GM12878 (cell line): ENCODE data around the gene THADA. TPM values are rescaled to one million over a fixed set of nuclear protein-coding genes. Genes with fewer than 3 reads are reported as not detected.

ENCODE experiments used
- ASH2L ChIP-seq: fragments of 300-600, 200-600 bp; sonication (generic); IDR thresholded peaks from 2 replicates; pipeline ENCODE4 v1.6.1; 2017; ENCODE audit warnings: low read depth, mild to moderate bottlenecking, borderline replicate concordance
- CBX3 ChIP-seq: fragments of 200-600 bp; sonication (generic); IDR thresholded peaks from 2 replicates; pipeline ENCODE4 v1.6.1; 2016; ENCODE audit warnings: low read depth, borderline replicate concordance
- CEBPB ChIP-seq, 2 experiments: fragments of 150-350 bp in 1 of 2; IDR thresholded peaks; 2 replicates each; pipeline ENCODE4 v1.6.1; 2012 to 2014; ENCODE audit warnings: low read depth in 2 of 2, low read length in 2 of 2, borderline replicate concordance in 1 of 2, inconsistent platforms in 1 of 2
- CREB1 ChIP-seq: IDR thresholded peaks from 2 replicates; pipeline ENCODE4 v1.6.1; 2012; ENCODE audit warnings: low read depth, mild to moderate bottlenecking, inconsistent platforms
- CUX1 ChIP-seq: IDR thresholded peaks from 2 replicates; pipeline ENCODE4 v1.6.1; 2012; ENCODE audit warnings: improper control_type of control experiment, low read depth, low read length; ENCODE audit not compliant: insufficient replicate concordance
- FOXM1 ChIP-seq: IDR thresholded peaks from 2 replicates; pipeline ENCODE4 v1.6.1; 2012; ENCODE audit warnings: low read depth, mild to moderate bottlenecking, inconsistent platforms, low read length, moderate library complexity
- HDAC2 ChIP-seq: fragments of 200-600 bp; sonication (generic); IDR thresholded peaks from 2 replicates; pipeline ENCODE4 v1.6.1; 2017
- JUND ChIP-seq: IDR thresholded peaks from 2 replicates; pipeline ENCODE4 v1.6.1; 2012; ENCODE audit warnings: low read depth, mild to moderate bottlenecking, low read length, improper control_type of control experiment, moderate library complexity
- MYB ChIP-seq: fragments of 150-350 bp; IDR thresholded peaks from 2 replicates; pipeline ENCODE4 v1.6.1; 2014; ENCODE audit warnings: mild to moderate bottlenecking, low read depth, low read length, borderline replicate concordance
- NR2C1 ChIP-seq: fragments of 450-650 bp; IDR thresholded peaks from 2 replicates; pipeline ENCODE4 v1.6.1; 2017; ENCODE audit warnings: antibody characterized with exemption, mild to moderate bottlenecking, moderate library complexity
- PML ChIP-seq: IDR thresholded peaks from 2 replicates; pipeline ENCODE4 v1.6.1; 2012; ENCODE audit warnings: low read length, inconsistent platforms
- SMAD1 ChIP-seq: fragments of 450-650 bp; IDR thresholded peaks from 2 replicates; pipeline ENCODE4 v1.6.1; 2018; ENCODE audit warnings: mild to moderate bottlenecking, low read depth; ENCODE audit not compliant: partially characterized antibody
- SMC3 ChIP-seq: IDR thresholded peaks from 2 replicates; pipeline ENCODE4 v1.6.1; 2011; ENCODE audit warnings: low read length, improper control_type of control experiment, borderline replicate concordance
- SUZ12 ChIP-seq: fragments of 200-600 bp; sonication (generic); IDR thresholded peaks from one replicate; pipeline ENCODE4 v1.6.1; 2018; ENCODE audit warnings: antibody characterized with exemption, mild to moderate bottlenecking; ENCODE audit not compliant: unreplicated experiment
- TARDBP ChIP-seq: IDR thresholded peaks from 2 replicates; pipeline ENCODE4 v1.6.1; 2016; ENCODE audit warnings: borderline replicate concordance
- USF1 ChIP-seq: IDR thresholded peaks from 2 replicates; pipeline ENCODE4 v1.6.1; 2011; ENCODE audit warnings: borderline replicate concordance, low read depth, mild to moderate bottlenecking, moderate library complexity, mixed read lengths, low read length; ENCODE audit not compliant: insufficient read depth; ENCODE audit errors: extremely low read length
- ZBED1 ChIP-seq: IDR thresholded peaks from 2 replicates; pipeline ENCODE4 v1.6.1; 2016; ENCODE audit warnings: borderline replicate concordance
- ZNF217 ChIP-seq: fragments of 450-650 bp; IDR thresholded peaks from 2 replicates; pipeline ENCODE4 v1.6.1; 2017; ENCODE audit warnings: antibody characterized with exemption, mild to moderate bottlenecking
- polyA plus RNA-seq, 11 experiments: library from polyadenylated mRNA; depleted of rRNA in 4 of 11; unstranded in 6 of 11; stranded (reverse) in 5 of 11; fragments of >200 nt; fragmentation: Nextera tagmentation in 4 of 11; fragmentation: Illumina TruSeq in 1 of 11; extraction: Ambion mirVana in 4 of 11; extraction: Trizol in 1 of 11; gene quantifications; 1 replicate in 1 of 11; 2 replicates in 10 of 11; pipeline versions ENCODE4 v1.2.1 to v1.2.3, GENCODE V29; 2011 to 2016; ENCODE audit warnings: inconsistent platforms in 2 of 11, missing spikeins in 2 of 11, low read depth in 1 of 11
- total RNA-seq, 4 experiments: library from RNA; depleted of rRNA in 3 of 4; stranded (reverse); fragments of >200 nt in 3 of 4; fragmentation: Illumina TruSeq in 1 of 4; extraction: Trizol in 1 of 4; gene quantifications; 2 replicates each; pipeline versions ENCODE4 v1.2.1 to v1.2.3, GENCODE V29; 2013 to 2021
- TF ChIP-seq, protein P1 (sequence below): fragments of 450-650 bp; IDR thresholded peaks from 2 replicates; pipeline ENCODE4 v1.6.1; 2017; ENCODE audit warnings: antibody characterized with exemption, mild to moderate bottlenecking, moderate library complexity

THADA gene
- total and polyA plus RNA-seq, 10 of the 15 experiments (the other 5 are each of a cell fraction or from before 2014, with no cell fraction given): 14.6 to 33.2 (median 23.2) TPM

DNA sequence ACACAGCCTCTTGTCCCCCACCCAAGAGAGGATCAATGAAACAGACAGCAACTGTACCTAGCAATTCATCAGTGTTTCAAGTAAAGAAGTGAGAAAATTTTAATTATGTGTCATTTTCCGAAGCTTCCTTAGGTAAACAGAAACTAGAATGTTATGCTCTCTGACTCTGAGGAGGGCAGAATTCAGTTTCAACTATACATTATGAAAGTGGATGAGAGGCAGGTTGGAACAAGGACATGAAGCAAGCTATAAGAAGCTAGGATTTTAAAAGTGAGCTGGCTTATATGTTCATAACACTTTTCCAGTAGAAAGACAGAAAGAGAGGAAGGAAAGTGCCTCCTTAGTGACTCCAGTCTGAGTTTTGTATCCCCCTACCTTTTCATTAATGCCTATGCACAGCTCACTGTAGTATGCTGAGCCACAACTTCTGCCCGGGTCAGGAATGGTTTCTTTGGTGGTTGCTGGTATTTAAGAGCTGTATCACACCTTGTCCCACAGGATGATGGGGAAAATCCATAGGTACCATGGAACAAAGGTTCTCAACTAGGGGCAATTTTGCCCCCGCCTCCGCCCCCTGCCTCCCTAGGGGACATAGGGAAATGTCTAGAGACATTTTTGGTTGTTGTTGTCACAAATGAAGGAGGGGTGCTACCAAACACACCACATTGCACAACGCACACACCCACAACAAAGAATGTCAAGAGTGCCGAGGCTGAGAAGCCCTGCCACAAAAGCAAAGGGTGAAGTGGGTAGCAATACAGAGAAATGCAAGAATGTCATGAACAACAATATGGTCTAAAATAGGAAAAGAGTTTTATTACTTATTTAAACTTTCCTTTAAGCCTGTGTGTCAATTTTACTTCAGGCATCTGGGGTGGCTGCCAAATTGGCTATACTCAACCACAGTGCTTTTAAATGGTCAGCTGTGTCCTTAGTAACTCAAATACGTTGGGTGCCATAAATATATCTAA is 208.5 kb downstream of the THADA start (continued):
- peak; percentile 93 for TF ChIP-seq CUX1
- TF ChIP-seq ZNF217: peak; percentile 39; the same call in 1 of the 2 replicates
- TF ChIP-seq ASH2L: no peak
- TF ChIP-seq CREB1: 0 out of 2 replicates have a peak, but pooled peaks have one; percentile 36
- peak; percentile 63 for TF ChIP-seq ZBED1
- TF ChIP-seq CEBPB (IDR thresholded peaks at IDR 0.05; ENCODE audit: borderline replicate concordance in 1 of 2, low read depth in 2 of 2, low read length in 2 of 2): 0 out of 4 replicates have a peak, but pooled peaks of 1 of the 2 experiments have one; percentile 38
- no peak for TF ChIP-seq TARDBP
- 0 out of 2 replicates have a peak, but pooled peaks have one; percentile 10 for TF ChIP-seq SMC3
- TF ChIP-seq, protein P1, sequence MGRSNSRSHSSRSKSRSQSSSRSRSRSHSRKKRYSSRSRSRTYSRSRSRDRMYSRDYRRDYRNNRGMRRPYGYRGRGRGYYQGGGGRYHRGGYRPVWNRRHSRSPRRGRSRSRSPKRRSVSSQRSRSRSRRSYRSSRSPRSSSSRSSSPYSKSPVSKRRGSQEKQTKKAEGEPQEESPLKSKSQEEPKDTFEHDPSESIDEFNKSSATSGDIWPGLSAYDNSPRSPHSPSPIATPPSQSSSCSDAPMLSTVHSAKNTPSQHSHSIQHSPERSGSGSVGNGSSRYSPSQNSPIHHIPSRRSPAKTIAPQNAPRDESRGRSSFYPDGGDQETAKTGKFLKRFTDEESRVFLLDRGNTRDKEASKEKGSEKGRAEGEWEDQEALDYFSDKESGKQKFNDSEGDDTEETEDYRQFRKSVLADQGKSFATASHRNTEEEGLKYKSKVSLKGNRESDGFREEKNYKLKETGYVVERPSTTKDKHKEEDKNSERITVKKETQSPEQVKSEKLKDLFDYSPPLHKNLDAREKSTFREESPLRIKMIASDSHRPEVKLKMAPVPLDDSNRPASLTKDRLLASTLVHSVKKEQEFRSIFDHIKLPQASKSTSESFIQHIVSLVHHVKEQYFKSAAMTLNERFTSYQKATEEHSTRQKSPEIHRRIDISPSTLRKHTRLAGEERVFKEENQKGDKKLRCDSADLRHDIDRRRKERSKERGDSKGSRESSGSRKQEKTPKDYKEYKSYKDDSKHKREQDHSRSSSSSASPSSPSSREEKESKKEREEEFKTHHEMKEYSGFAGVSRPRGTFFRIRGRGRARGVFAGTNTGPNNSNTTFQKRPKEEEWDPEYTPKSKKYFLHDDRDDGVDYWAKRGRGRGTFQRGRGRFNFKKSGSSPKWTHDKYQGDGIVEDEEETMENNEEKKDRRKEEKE: no peak
- peak; percentile 83 for TF ChIP-seq FOXM1
- no peak for TF ChIP-seq MYB
- TF ChIP-seq CBX3: no peak
- TF ChIP-seq NR2C1: no peak
- no peak for TF ChIP-seq JUND
- TF ChIP-seq SMAD1: peak; percentile 60
- TF ChIP-seq SUZ12: no peak
- TF ChIP-seq PML: peak; percentile 59
- TF ChIP-seq USF1: no peak
- no peak for TF ChIP-seq HDAC2
